ENCODE results near the gene APLN. TPM values are rescaled to one million over a fixed set of nuclear protein-coding genes. Genes with fewer than 3 reads are reported as not detected.

The APLN gene, protein sequence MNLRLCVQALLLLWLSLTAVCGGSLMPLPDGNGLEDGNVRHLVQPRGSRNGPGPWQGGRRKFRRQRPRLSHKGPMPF
- polyA plus RNA-seq (ENCODE audit: insufficient read depth in 1 of 5, insufficient read length in 5 of 5, low replicate concordance in 1 of 5), result 10 to 100 TPM in 1 of 5 donors, 1 to 10 TPM in 4; 3.3 to 10.7 (median 5.3) TPM
- long read RNA-seq, donor 1, partial matches to known transcripts, result 0 of 1 reads
- long read RNA-seq, donor 1, other reads (novel, unspliced or antisense), result 0 of 1 reads
- long read RNA-seq, donor 2, result 0 reads
- long read RNA-seq, donor 3, partial matches to known transcripts, result 0 of 3 reads
- long read RNA-seq, donor 3, other reads (novel, unspliced or antisense), result 0 of 3 reads
- long read RNA-seq, donor 4, partial matches to known transcripts, result 0 of 1 reads
- long read RNA-seq, donor 4, other reads (novel, unspliced or antisense), result 0 of 1 reads
- long read RNA-seq, donor 5, partial matches to known transcripts, result 0 of 3 reads
- long read RNA-seq, donor 5, other reads (novel, unspliced or antisense), result 0 of 3 reads
- long read RNA-seq, donor 6, partial matches to known transcripts, result 0 of 4 reads
- long read RNA-seq, donor 6, other reads (novel, unspliced or antisense), result 0 of 4 reads
- long read RNA-seq, donor 7, result 0 reads
- long read RNA-seq, donor 8, result 0 reads

DNA sequence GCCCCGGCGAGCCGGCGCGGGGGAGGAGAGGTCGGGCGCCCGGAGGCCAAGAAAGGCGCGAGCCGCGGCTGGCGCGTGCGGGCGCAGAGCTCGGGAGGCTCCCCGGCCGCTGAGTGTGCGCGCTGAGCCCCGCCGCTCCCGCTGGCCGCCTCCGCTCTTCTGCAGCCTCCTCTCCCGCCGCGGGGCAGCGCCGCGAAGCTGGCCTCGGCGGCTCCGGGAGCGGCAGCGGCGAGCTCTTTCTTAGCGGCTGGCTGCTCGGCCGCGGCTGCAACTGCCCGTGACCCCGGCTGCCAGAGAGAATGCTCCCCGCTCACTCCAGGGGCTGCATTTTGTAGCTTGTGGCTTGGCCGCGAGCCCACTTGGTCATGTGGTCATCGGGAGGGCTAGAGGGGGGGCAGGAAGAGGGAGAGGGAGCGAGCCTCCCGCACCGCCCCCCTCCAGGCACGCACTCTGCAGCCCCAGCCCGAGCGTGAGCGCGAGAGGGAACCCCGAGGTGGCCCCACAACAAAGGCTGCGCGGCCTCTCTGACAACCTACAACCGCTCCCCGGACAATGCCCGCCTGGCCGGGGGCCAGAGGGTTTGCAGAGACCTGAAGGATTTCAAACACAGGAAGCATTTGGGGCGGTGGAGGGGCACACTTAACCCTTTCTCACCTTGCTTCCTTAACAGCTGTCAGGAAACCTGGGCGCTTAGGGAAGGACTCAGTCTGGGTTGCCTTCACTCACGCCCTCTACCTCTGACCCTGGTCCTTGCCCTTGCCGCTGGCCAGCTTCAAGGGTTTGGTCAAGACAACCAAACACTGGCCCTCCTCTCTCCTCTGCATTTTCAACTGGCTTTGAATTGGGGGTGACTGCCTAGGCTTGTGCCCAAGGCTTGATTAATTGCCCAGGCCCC lies at the start of gene APLN:
TSS of gene APLN (minus strand) at position 305 of the 895 bp plus-strand sequence. CDS start 326 bp downstream, outside the sequence.
- peak; percentile 31 to 40 for DNase-seq

GRCh38 chrX:129704491-129704890 lies 49.7 kb upstream of the APLN start:
- DNase-seq, result no peak

- peak; percentile 56 for DNase-seq
Measured at GRCh38 chrX:129701624-129702069, 46.9 kb upstream of the APLN start.

DNA sequence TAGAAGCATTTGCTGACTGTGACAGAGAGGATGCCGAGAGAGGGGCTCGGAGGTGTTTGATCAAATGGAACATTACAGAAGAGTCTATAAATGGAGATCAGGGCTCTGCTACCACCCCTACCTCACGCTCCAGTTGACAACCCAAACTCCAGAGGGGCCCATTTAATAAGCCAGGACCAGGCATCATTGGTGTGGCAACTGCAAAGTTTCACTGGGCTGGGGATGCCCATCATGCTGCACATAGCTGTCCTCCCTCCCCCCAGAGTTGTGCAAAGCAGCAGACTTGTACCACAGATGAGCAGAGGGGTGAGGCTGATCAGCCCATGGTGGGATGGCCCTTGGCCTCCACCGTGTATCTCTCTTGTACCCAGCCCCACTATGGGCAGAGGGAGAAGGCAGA lies 45.8 kb upstream of the APLN start:
- DNase-seq, result no peak

- DNase-seq, result no peak
Measured at GRCh38 chrX:129698150-129698549, 43.4 kb upstream of the APLN start.

DNA sequence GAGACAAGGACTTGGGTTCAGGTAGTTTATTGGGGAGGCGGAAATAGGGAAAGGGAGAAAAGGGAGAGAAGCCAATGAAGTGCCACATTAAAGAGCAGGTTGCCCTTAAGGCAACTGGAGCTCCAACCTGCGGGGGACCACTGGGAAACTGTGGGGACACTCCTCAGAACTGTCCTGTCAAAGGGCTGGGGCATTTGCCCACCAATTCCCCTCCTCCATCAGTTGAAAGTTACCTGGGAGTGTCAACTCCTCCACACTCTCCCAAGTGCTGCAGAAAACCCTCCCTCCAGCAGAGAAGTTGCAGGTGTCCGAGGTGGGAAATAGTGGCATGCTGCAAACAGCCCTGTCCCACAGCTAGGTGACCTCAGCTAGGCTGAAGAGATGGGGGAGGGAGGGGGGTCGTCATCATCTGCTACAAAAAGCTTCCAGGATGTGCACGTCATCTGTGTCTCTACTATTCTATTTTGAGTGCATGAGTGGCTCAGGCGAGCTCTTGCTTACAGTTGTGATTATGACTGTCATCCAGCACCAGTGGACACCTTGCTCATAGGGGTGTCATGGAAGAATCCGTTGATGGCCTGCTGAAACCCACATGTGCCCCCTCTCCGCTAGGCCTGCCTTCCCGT lies 42.6 kb upstream of the APLN start:
- no peak for DNase-seq

DNA sequence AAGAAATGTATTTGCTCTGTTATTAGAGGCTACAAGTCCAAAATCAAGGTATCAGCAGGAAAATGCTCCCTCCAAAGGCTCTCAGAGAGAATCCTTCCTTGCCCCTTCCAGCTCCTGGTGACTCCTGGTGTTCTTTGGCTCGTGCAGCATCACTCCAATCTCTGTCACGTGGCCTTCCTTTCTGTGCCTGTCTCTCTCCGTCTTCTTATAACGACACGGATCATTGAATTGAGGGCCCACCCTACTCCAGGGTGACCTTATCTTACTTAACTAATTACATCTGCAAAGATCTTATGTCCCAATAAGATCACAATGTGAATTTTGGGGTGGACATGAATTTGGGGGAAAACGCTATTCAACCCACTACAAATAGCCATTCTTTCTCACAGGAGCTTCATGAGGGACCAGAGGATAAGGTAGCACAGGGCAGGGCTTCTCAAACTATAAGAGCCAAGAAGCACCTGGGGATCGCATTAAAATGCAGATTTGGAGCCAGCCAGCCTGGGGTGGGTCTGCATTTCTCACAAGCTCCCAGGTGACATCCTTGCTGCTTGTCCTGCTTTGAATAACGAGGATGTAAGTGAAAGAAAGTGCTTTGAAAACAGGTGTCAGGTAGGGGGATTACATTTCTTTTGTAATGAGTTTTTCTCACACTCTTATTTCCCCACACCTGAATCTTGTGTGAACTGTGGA lies 41.9 kb upstream of the APLN start:
- no peak for DNase-seq

DNA sequence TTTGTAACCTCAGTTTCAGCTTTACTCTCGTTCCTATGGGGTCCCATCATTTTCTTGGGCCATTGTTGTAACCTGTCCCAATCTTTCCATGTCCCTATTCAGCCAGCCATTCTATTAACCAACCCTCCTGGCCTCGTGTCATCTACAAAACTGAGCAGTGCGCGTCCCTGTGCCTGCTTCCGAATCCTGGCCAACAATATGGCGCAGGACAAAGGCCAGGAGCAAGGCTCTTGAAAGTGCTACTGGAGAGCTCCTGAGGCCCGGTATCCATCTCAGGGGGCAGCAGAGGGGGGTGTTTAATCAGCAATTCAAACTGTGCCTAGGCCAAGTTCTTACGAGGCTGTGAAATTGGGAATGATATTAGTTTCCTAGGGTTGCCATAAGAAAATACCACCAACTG lies 41.2 kb upstream of the APLN start:
- no peak for DNase-seq

DNA sequence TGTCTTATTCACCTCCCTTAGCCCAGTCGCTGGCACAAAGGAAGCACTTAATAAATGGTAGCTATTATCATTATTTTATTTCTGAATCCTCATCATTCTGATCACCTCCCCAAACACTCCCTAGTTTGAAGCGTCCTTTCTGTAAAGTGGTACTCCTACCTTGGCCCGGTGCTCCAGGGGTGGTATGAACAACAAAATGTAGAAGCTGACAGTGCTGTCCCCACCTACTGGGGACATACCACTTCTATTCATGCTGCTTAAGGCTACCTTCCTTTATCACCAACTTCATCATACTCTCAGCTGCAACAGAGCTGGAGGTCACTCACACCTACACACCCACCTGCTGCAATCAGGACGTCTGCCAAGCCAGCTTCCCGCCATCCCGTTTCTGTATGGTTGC lies 40.8 kb upstream of the APLN start:
- DNase-seq, result no peak

DNA sequence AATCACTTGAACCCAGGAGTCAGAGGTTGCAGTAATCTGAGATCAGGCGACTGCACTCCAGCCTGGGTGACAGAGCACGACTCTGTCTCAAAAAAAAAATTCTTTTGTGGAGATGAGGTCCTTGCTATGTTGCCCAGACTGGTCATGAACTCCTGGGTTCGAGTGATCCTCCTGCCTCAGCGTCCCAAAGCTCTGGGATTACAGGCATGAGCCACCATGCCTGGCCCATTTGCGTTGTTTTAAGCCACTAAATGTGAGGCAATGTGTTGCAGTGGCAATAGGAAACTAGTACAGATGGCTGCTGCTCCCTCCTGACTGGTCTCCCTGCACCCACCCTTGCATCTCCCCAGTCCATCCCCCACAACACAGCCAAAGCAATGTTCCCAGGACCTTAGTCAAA lies 40.0 kb upstream of the APLN start:
- DNase-seq, result no peak

- DNase-seq, result no peak
Measured at GRCh38 chrX:129693354-129693753, 38.6 kb upstream of the APLN start.

DNA sequence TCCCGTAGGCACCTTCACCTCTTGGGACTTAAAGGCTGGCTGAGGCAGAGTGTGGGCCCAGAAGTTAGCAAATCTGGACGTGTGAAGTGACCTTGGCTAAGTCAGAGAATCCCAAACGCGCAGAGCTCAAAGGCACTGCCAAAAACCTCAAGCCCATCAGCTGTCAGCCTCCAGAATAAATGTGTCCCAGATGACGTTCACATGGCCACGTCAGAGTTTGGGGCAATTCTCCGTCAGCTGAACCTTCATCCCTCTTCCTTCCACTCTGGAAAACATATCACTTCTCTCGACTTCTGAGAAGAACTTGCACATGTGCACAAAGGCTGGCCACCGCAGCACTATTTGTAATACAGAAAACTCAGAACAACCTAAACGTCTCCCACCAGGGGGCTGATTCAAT lies 35.7 kb upstream of the APLN start:
- DNase-seq, result no peak

DNA sequence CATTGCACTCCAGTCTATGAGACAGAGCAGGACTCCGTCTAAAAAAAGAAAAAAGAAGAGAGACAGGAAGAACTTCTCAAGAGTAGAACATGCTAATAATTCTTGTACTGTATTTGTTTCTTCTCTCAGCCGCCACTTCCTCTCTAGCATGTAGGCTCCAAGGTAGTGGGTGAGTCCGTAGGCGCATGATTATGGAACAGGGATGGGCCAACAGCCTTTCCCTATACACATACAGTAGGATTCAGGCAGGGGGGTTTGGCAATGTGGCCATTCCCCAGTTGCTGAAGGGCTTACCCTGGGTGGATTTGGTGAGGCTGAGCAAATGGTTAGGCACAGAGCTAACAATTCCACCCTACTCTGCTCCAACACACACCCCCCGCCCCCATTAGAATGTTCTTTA lies 35.0 kb upstream of the APLN start:
- DNase-seq, result no peak

DNA sequence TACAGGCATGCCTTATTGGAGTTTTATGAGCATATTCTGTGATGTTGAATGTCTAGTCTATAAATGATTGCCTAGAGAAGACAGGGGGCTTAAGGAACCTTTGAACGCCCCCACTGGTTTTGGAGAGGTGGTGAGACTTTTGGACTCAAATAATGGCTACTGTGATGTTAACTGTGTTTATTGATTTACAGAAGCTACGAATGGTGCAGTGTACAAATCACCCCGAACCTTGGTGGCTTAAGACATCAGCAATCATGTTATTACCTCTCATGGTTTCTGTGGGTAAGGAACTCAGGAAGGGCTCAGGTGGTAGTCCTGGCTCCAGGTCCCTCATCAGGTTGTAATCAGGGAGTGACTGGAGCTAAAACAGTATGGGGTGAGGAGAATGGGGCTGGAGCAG lies 33.3 kb upstream of the APLN start:
- no peak for DNase-seq

DNA sequence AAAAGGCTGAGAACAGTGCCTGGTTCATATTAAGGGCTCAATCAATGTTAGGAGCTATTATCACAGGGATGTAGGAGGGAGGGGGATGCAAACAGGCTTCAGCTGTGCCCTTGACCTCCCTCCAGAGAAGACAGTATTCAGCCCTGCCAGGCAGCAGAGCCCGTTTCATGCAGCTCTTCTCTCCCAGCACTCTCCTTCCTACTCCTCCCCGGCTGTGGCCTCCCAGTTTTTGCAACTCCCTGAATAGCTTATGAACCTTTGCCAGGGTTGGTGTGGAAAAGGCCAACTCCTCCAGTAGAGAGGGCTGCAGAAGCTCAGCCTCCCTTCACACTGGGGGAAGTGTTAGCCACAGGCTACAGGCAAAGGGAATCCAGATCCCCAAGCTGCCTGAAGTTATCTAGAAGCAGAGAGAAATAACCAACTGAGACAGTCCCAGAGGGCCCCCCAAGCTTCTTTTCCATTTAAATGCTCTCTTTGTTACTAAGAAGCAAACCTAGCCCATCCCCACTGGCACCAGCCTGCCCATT lies 31.7 kb upstream of the APLN start:
- peak; percentile 17 to 32 for DNase-seq

DNA sequence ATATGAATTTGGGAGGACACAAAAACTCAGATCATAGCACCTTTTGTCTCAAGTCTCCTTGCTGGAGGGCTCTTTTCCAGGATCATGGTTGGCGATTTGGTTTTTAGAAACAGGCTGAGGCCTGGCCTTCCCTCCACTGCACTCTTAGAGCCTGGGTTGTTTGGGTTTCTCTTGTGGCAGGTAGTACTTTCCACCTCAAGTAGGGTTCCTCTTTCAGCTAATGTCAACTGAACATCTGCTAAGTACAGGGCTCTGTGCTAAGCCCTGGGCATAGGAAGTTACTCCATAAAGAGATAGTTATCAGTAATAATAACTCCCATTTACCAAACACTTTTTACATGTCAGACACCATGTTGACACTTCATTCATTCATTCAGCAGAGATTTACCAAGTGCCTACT lies 28.2 kb upstream of the APLN start:
- no peak for DNase-seq

GRCh38 chrX:129679901-129680300 lies 25.1 kb upstream of the APLN start:
- DNase-seq, result no peak

GRCh38 chrX:129678614-129679195 lies 23.9 kb upstream of the APLN start:
- DNase-seq, result no peak

DNA sequence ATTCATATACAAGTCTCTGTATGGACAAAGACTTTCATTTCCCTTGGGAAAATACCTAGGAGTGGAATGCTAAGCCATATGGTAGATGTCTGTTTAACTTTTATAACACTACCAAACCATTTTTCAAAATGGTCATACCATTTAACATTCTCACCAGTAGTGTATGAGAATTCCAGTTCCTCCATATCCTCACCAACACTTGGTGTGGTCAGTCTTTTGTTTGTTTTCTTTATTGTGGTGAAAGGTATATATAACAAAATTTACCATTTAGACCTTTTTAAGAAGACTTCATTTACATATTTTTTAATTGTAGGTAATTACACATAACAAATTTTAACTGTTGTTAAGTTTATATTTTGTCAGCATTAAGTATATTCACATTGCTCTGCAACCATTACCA lies 12.7 kb upstream of the APLN start:
- no peak for DNase-seq

DNA sequence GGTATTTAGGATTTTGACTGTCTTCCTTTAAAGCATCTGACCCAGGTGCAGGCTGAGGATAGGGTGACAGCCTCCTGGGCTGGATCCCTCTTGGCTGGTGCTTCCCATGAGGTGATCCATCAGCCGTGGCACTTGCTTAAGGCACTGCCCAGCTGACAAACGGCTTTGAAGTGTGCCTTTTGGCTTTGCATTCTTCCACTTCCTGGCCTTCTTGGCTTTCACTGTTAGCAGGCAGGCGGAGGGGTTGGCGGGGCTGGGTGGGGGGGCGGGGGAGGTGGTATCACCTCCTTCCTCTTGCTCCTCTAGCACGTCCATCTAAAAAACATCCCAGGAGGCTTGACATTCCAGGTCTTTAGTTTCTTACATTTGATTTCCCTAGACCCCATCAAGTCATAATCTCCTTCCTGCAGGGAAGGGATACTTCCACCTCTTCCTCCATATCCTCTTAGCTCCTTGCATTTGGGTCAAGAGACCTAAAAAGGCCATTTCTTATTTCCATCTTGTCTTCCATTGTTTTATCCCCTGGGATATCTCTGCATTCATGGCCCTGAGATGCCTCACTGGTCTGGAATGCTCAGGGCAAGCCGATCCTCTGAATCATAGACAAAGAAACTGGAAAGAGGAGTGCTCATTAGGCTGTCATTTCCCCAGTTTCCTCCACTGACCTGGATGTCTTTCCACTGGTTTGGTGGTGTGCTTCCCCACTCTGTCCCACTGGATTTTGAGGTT lies 11.3 kb upstream of the APLN start:
- DNase-seq, result no peak
